ENCODE data around the gene MAGEA8.
"Not testable (repeated sequence)": the region's sequence is repeated elsewhere in the genome, so short reads cannot be mapped to it uniquely, and the experiment has no call there.

The MAGEA8 gene

DNA sequence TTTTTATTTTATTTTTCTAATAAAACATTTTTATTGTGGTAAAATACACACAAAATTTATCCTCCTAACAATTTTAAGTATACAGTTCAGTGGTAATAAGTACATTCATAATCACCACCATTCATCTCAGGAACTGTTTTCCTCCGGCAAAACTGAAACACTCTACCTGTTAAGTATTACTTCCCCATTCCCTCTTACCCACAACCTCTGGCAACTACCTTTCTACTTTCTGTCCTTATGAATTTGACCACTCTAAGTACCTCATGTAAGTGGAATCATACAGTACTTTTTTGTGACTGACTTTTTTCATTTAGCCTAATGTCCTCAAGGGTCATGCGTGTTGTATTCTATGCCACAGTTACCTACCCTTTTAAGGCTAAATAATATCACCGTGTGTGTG, 27.3 kb downstream of the MAGEA8 start:
- DNase-seq, result no peak

DNA sequence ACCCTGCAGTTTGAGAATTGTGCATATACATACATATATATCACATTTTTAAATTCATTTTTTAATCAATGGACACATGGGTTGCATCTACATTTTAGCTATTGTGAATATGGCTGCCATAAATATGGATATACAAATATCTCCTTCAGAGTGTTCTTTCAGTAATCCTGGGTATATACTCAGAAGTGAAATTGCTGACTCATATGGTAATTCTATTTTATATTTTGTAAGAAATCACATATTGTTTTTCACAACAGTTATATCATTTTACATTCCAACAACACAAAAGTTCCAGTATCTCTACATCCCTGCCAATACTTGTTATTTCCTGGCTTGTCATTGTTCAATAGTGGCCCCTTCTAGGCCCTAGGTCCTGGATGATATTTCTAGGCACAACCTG, 27.7 kb downstream of the MAGEA8 start:
- no peak for DNase-seq

GRCh38 chrX:149909324-149910177, 28.6 kb downstream of the MAGEA8 start:
- no peak for DNase-seq

DNA sequence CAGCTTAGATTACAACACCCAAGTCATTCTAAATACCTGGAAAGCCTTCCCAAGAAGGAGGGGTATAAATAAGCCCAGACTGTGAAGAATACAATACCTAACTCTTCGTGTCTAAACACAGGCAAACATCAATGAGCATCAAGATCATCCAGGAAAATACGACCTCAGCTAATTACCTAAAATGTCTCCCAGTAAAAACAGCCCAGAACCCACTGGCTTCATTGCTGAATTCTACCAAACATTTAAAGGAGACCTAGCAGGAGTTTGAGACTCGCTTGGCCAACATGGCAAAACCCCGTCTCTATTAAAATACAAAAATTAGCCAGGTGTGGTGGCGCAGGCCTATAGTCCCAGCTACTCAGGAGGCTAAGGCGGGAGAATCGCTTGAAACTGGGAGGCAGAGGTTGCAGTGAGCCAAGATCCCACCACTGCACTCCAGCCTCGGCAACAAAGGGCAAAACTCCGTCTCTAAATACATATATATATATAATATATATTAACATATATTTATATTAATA, 29.3 kb downstream of the MAGEA8 start:
- no peak for DNase-seq

DNA sequence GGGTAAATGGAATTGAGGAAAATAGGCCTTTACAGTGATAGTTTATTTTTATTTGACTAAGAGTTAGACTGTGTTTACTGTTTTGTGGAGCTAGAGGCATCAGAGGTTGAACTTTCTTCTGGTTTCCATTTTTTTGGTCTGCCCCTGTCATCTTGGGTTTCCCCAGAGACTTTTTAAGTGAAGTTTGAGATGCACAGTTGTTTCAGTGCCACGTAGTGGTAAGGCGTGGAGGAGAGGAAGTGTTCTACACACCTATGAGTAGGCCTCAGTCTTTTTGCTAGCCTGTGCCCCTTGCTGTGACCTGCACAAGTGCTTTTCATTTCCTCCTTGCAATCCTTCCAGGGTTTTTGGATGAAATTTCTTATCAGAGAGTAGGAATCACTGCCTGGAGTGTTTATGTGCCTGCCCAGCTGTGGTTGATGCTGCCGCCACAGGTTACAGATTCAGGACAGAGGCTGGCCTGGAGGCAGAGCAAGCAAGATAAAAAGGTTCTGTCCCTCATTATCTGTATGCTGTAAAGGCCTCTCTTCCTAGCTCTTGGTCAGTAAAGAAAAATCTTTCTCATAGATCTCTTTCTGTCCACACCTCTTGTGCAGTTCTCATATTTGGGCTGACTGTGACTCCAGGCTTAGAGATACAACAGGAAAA, 35.9 kb downstream of the MAGEA8 start:
- no peak for DNase-seq

- not testable (repeated sequence) for DNase-seq
Observed at GRCh38 chrX:149923836-149924235, 42.9 kb downstream of the MAGEA8 start.

- DNase-seq, result not testable (repeated sequence)
Observed at GRCh38 chrX:149924434-149924833, 43.5 kb downstream of the MAGEA8 start.

- DNase-seq, result not testable (repeated sequence)
Observed at GRCh38 chrX:149927245-149927963, 46.4 kb downstream of the MAGEA8 start.

GRCh38 chrX:149927964-149928258, 46.9 kb downstream of the MAGEA8 start:
- not testable (repeated sequence) for DNase-seq

- DNase-seq, result not testable (repeated sequence)
Observed at GRCh38 chrX:149928635-149929034, 47.7 kb downstream of the MAGEA8 start.

- DNase-seq, result not testable (repeated sequence)
Observed at GRCh38 chrX:149929400-149929799, 48.4 kb downstream of the MAGEA8 start, which contains the start of gene HSFX4. HSFX4 (plus strand) TSS chrX:149929573; CDS start chrX:149929645, 72 bp downstream.

GRCh38 chrX:149931355-149931754, 50.4 kb downstream of the MAGEA8 start:
- DNase-seq, result not testable (repeated sequence)

- not testable (repeated sequence) for DNase-seq
Observed at GRCh38 chrX:149932150-149932549, 51.2 kb downstream of the MAGEA8 start.

GRCh38 chrX:149932970-149933369, 52.0 kb downstream of the MAGEA8 start:
- not testable (repeated sequence) for DNase-seq

- DNase-seq, result not testable (repeated sequence)
Observed at GRCh38 chrX:149933547-149933946, 52.6 kb downstream of the MAGEA8 start.

Measured in activated gamma-delta T cell (primary cell).